K562 (cell line): ENCODE data around the gene MAN2B1. TPM values are rescaled to one million over a fixed set of nuclear protein-coding genes. Genes with fewer than 3 reads are reported as not detected.
A peak's percentile ranks its signal among the peaks of the same experiment; 100 is the strongest.

Experiments used
- ATAC-seq: fragments of 200-7000 bp; cut with Tn5 transposase; 3 replicates; pipeline ENCODE4 v1.9.1; 2020; ENCODE audit warnings: moderate library complexity
- BruUV-seq: library from RNA; stranded (reverse); fragments of 400-500 nt; replicated peaks from 2 replicates; lab custom pipeline; 2021; lab: Mats Ljungman, UMichigan
- CTCF ChIA-PET: fragments of 300-600 bp; formaldehyde crosslinking; extraction: SDS; loops from one replicate; lab custom pipeline; 2021; ENCODE audit warnings: low intra/inter-chr PET ratio; lab: Yijun Ruan, JAX
- POLR2A ChIA-PET: fragments of 300-600, 350-650 bp; sonication (Branson Sonifier 250); formaldehyde crosslinking; extraction: SDS; loops from one replicate; lab custom pipeline; 2021; ENCODE audit warnings: antibody characterized with exemption, inconsistent platforms; lab: Yijun Ruan, JAX
- DNase-seq, 4 experiments: peaks; one replicate each; pipeline versions ENCODE4 v3.0.0 to v3.0.0-alpha.2; 2011 to 2018; ENCODE audit warnings: low spot score in 3 of 4, mixed read lengths in 3 of 4; ENCODE audit errors: extremely low read depth in 1 of 4
- FAIRE-seq: peaks from 2 replicates; lab custom pipeline; 2011; peaks lifted over from hg19 to GRCh38; lab: Jason Lieb, UNC
- H2AFZ ChIP-seq: 2 replicates; pipeline ENCODE4 v1.6.0; 2011; ENCODE audit warnings: low read depth, low read length, control low read depth, inconsistent platforms
- H3K27ac ChIP-seq: fragments of 200-600 bp; 3 replicates; pipeline ENCODE4 v1.8.0; 2011; ENCODE audit warnings: low read depth, mild to moderate bottlenecking, control low read depth, inconsistent platforms, low read length, moderate library complexity, mixed read lengths; ENCODE audit errors: extremely low read depth
- H3K27me3 ChIP-seq, 2 experiments: fragments of 300-600 bp in 1 of 2; 2 replicates in 1 of 2; 3 replicates in 1 of 2; pipeline versions ENCODE4 v1.6.0 to v1.8.0; 2011; ENCODE audit warnings: inconsistent platforms in 2 of 2, low read length in 2 of 2, mild to moderate bottlenecking in 1 of 2, mixed read lengths in 1 of 2, moderate library complexity in 1 of 2; ENCODE audit not compliant: control insufficient read depth in 2 of 2, insufficient read depth in 2 of 2
- H3K36me3 ChIP-seq: fragments of 300-600 bp; 3 replicates; pipeline ENCODE4 v1.8.0; 2011; ENCODE audit warnings: mild to moderate bottlenecking, low read length, inconsistent platforms; ENCODE audit not compliant: control insufficient read depth, insufficient read depth
- H3K4me1 ChIP-seq, 2 experiments: fragments of 200-600 bp in 1 of 2; replicated peaks in 1 of 2; 2 replicates in 1 of 2; 3 replicates in 1 of 2; pipeline versions ENCODE4 v1.5.1 to v1.8.0; 2011; ENCODE audit warnings: inconsistent platforms in 2 of 2, low read length in 2 of 2, mild to moderate bottlenecking in 1 of 2, mixed read lengths in 1 of 2, moderate library complexity in 1 of 2; ENCODE audit not compliant: control insufficient read depth in 2 of 2, insufficient read depth in 2 of 2
- H3K4me2 ChIP-seq: 2 replicates; pipeline ENCODE4 v1.6.1; 2011; ENCODE audit warnings: low read length, control low read depth, inconsistent platforms, mixed read lengths; ENCODE audit not compliant: insufficient read depth
- H3K4me3 ChIP-seq: fragments of 200-600 bp; sonication (generic), shearing (Covaris generic); 2 replicates; pipeline ENCODE4 v1.5.1; 2016; ENCODE audit warnings: control low read depth, inconsistent platforms
- H3K79me2 ChIP-seq: fragments of 200-600 bp; 3 replicates; pipeline ENCODE4 v1.8.0; 2011; ENCODE audit warnings: low read length, inconsistent platforms; ENCODE audit not compliant: control insufficient read depth, insufficient read depth
- H3K9ac ChIP-seq, 2 experiments: 2 replicates each; pipeline versions ENCODE4 v1.6.0 to v1.6.1; 2011; ENCODE audit warnings: low read depth in 2 of 2, low read length in 2 of 2, control low read depth in 1 of 2, inconsistent platforms in 1 of 2, mild to moderate bottlenecking in 1 of 2, mixed read lengths in 1 of 2; ENCODE audit not compliant: insufficient read depth in 1 of 2
- H3K9me1 ChIP-seq: one replicate; pipeline ENCODE4 v1.6.0; 2011; ENCODE audit warnings: inconsistent platforms, mild to moderate bottlenecking, low read length, moderate library complexity; ENCODE audit not compliant: control insufficient read depth, insufficient read depth
- H3K9me3 ChIP-seq: replicated peaks from 2 replicates; pipeline ENCODE4 v1.5.1; 2011; ENCODE audit warnings: low read depth, low read length, inconsistent platforms; ENCODE audit not compliant: control insufficient read depth, insufficient read depth
- H4K20me1 ChIP-seq: replicated peaks from 2 replicates; pipeline ENCODE4 v1.6.1; 2011; ENCODE audit warnings: low read length, inconsistent platforms, mixed read lengths; ENCODE audit not compliant: control insufficient read depth, insufficient read depth
- POLR2G ChIP-seq: fragments of 200-400 bp; formaldehyde crosslinking; IDR thresholded peaks from 2 replicates; pipeline ENCODE4 v1.6.1; 2017; ENCODE audit warnings: low read depth, mild to moderate bottlenecking, antibody characterized with exemption, low read length, moderate library complexity
- ZBTB26 ChIP-seq: fragments of 450-650 bp; formaldehyde crosslinking; IDR thresholded peaks from 2 replicates; pipeline ENCODE4 v1.4.0; 2022; ENCODE audit warnings: missing genetic modification characterization
- ZNF655 ChIP-seq: fragments of 250-450 bp; sonication (Bioruptor Pico); IDR thresholded peaks from 2 replicates; pipeline ENCODE4 v1.5.0; 2021
- WGBS: fragments of 100-300 bp; shearing (Covaris generic); methylation state at CpG from one replicate; pipeline ENCODE4 v1.1.6; 2016; ENCODE audit warnings: low coverage, mixed read lengths; ENCODE audit not compliant: insufficient coverage; ENCODE audit errors: missing lambda C conversion rate; 5-methylcytosine and 5-hydroxymethylcytosine counted together
- in situ Hi-C: fragments of 300-500 bp; cut with MboI; formaldehyde crosslinking; loops from 4 replicates; pipeline ENCODE4 v1.15.0; 2018; ENCODE audit warnings: inconsistent platforms, mixed read lengths
- intact Hi-C: fragments of 100-400 bp; cut with micrococcal nuclease; formaldehyde crosslinking; loops from 2 replicates; pipeline ENCODE4 v1.14.2; 2022
- polyA plus RNA-seq, 8 experiments: library from polyadenylated mRNA; depleted of rRNA in 4 of 8; stranded (reverse) in 5 of 8; unstranded in 3 of 8; fragments of >200 nt; fragmentation: Nextera tagmentation in 2 of 8; fragmentation: Illumina TruSeq in 1 of 8; extraction: Ambion mirVana in 2 of 8; extraction: Trizol in 1 of 8; gene quantifications; 2 replicates each; pipeline versions ENCODE4 v1.2.1 to v1.2.3, GENCODE V29; 2011 to 2014; ENCODE audit warnings: inconsistent platforms in 1 of 8, missing spikeins in 1 of 8
- total RNA-seq, 7 experiments: library from RNA; depleted of rRNA in 6 of 7; stranded (reverse); fragments of >200 nt in 6 of 7; fragmentation: Illumina TruSeq in 2 of 7; extraction: Trizol in 2 of 7; gene quantifications; 2 replicates each; pipeline versions ENCODE4 v1.2.1 to v1.2.3, GENCODE V29; 2011 to 2021; ENCODE audit warnings: low replicate concordance in 1 of 7

MAN2B1 gene
- total and polyA plus RNA-seq, 9 of the 15 experiments (the other 6 are each of a cell fraction or from before 2014, with no cell fraction given) = 0.59 to 33.8 (median 11.4) TPM

- no peak for TF ChIP-seq ZBTB26 (CRISPR knock-in tag)
These were observed 28.6 kb upstream of the MAN2B1 start (continued) for GRCh38 chr19:12695096-12695495.

- ChIA-PET POLR2A (interaction anchor here (2.6 kb wide), 1 partner anchor 10 kb away, joined by 21 read pairs; no protein-coding TSS in a partner anchor), CTCF (no interaction called here)
- FAIRE-seq = no peak
- H3K79me2 ChIP-seq = peaks cover 7% of the 10 kb centered on the region; the same call in 1 of the 3 replicates
- DNase-seq = no peak
- H3K9ac ChIP-seq = peak overlapping the region in 1 of 2 experiments; percentile 48; a peak in 2 of 4 replicates
- H3K36me3 ChIP-seq = peaks cover 50% of the 10 kb centered on the region
- ATAC-seq = no peak
- no peak for TF ChIP-seq ZNF655
- peak; percentile 39 for TF ChIP-seq POLR2G
- no peak overlapping the region for H3K27ac ChIP-seq
- no peak overlapping the region for H3K4me2 ChIP-seq
- BruUV-seq = no TSS peak
- intact Hi-C loops (no loop called here), in situ Hi-C loops (no loop called here)
- H3K27me3 ChIP-seq = no peaks in the 10 kb centered on the region; a peak in 1 of 5 replicates
- no peaks in the 10 kb centered on the region for H3K9me1 ChIP-seq
- H4K20me1 ChIP-seq = no peaks in the 10 kb centered on the region
- H2AFZ ChIP-seq = no peak overlapping the region
- no peaks in the 10 kb centered on the region for H3K9me3 ChIP-seq
- H3K4me3 ChIP-seq = 0 out of 2 replicates have a peak overlapping the region, but pooled peaks have one; percentile 82
- peaks cover 0 to 34% of the 10 kb centered on the region in 2 experiments; a peak in 3 of 5 replicates for H3K4me1 ChIP-seq
- 94% methylated on average over 10 of the region's 16 CpGs for WGBS
These were observed 28.1 kb upstream of the MAN2B1 start for GRCh38 chr19:12694641-12695040.
